GM21717 (cell line): ENCODE measurements around the gene FLNB.

Source experiments
- ATAC-seq: cut with Tn5 transposase; IDR thresholded peaks from one replicate; pipeline ENCODE4 v1.9.1; 2021; ENCODE audit warnings: mild to moderate bottlenecking, moderate library complexity; ENCODE audit not compliant: unreplicated experiment

The FLNB gene

GRCh38 chr3:58177747-58178527, 169.7 kb downstream of the FLNB start:
- peak; percentile 81 for ATAC-seq

DNA sequence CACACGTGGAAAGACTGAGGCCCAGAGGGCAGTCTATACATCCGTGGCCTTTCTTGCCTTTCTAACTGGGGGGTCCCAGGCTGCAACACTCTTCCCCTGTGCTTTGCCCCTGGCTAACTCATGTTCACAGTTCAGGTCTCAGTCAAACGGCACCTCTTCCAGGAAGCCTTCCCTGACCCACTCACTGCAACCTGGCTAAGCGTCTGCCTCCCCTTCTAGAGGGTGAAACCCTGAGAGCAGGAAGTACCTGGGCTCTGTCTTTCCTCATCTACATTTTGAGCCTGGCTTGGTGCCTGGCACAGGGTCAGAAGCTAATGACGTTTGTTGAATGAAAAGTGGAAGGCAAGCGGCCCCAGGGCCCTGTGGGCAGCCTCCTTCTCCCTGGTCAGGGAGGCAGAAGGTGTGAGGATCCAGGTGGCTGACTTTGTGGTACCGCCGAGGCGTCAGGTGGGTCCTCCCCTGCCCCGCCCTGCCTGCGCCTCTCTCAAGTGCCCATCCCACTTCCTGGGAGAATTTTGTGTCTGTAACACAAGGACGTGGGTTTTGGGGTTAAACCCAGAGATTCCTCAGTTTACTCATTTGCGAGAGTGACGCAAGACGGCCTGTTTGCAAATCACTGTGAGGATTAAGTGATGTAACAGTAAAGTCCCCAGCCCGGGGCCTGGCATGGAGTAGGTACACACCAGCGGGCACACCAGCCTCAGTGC, 170.5 kb downstream of the FLNB start:
- no peak for ATAC-seq

GRCh38 chr3:58179235-58180098, 171.2 kb downstream of the FLNB start:
- no peak for ATAC-seq

- ATAC-seq: no peak
These were observed 172.1 kb downstream of the FLNB start for GRCh38 chr3:58180099-58180880.

GRCh38 chr3:58180940-58181587, 172.8 kb downstream of the FLNB start:
- ATAC-seq: no peak

- no peak for ATAC-seq
These were observed 175.0 kb downstream of the FLNB start for GRCh38 chr3:58183221-58183620.

DNA sequence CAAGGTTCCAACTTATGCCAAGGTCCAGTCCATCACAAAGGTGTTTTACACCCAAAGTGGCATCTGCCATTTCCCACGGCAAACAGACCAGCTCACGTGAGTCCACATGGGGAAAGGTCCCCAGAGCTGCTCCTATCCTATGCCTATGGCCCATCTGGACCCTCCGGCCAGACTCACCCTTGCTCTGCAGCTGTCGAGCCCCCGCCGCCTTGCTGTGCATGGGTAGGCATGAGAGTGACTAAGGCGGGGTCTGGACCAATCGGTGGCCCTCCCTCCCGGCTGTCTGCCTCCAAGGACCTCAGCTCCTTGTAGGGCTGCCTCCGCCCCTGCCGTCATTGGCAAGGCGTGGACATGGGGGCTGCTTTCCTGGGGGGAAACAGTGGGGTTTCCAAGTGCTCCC, 175.7 kb downstream of the FLNB start:
- no peak for ATAC-seq

GRCh38 chr3:58184309-58184981, 176.2 kb downstream of the FLNB start:
- no peak for ATAC-seq

GRCh38 chr3:58184982-58185360, 176.7 kb downstream of the FLNB start:
- ATAC-seq: no peak

DNA sequence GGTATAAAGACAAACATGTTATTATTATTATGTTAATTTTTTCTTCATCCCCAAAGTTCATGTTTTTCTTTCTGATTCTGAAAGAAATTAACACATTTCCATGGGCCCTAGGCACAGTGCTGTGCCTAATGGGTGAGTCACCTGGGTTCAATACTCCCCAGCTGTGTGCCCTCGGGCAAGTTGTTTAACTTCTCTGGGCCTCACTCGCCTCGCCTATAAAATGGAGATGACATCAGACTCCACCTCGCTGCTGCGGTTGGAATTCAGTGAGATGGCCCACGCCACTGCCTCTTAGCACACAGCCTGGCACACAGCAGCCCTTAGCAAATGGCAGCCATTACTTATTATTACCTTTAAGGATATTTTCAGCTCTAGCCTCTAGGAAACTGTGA, 179.9 kb downstream of the FLNB start:
- no peak for ATAC-seq

DNA sequence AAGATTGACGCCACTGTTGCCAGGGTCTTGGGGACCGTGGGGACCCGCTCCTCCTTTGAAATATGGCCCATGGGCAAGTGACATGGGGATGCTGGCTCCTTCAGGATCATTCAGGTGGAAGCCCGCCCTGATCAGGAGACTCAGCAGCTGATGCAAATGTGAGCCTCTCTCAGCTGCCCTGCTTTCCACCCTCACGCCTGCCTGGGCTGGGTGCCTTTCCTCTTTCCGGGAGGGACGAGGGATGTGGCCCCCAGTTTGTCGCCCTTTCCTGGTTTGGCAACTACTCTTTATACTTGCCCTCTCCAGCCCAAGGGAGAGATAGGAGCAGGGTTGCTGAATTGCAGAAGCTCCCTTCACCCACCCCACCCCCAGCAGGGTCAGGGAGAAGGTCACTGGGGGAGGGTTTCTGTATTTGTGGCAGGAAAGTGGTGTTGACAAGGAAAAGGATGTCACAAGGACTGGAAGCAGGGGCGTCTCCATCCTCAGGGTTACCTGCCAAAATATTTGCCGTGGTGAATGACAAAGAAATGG, 180.8 kb downstream of the FLNB start:
- ATAC-seq: no peak

DNA sequence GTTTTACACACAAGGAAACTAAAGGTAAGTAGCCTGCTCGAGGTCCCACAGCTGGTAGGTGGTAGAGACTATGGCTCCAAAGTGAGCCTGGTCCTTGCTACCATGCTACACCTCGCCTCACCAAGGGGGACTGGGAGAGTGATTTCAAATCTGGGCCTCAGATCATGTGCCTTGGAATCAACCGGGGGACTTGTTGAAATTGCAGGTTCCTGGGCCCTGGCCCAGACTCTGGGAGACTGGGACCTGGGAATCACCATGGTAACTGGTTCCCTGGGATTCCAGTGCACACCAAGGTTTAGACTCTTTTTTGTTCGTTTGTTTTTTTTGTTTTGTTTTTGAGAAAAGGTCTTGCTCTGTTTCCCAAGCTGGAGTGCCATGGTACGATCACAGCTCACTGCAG, 181.5 kb downstream of the FLNB start:
- no peak for ATAC-seq

GRCh38 chr3:58190291-58190690, 182.1 kb downstream of the FLNB start:
- no peak for ATAC-seq

DNA sequence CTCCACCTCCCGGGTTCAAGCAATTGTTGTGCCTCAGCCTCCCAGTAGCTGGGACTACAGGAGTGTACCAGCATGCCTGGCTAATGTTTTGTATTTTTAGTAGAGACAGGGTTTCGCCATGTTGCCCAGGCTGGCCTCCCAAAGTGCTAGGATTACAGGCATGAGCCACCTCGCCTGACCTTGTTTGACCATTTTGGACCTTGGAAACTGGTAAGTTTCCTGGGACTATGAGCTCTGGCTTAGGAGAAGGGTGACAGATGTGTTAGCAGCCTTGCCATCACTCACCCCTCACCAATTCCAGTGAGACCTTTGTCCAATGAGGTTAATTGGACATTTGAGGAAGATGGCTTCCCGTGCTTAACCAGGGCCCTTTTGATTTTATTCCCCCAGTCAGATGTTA, 182.7 kb downstream of the FLNB start:
- no peak for ATAC-seq

DNA sequence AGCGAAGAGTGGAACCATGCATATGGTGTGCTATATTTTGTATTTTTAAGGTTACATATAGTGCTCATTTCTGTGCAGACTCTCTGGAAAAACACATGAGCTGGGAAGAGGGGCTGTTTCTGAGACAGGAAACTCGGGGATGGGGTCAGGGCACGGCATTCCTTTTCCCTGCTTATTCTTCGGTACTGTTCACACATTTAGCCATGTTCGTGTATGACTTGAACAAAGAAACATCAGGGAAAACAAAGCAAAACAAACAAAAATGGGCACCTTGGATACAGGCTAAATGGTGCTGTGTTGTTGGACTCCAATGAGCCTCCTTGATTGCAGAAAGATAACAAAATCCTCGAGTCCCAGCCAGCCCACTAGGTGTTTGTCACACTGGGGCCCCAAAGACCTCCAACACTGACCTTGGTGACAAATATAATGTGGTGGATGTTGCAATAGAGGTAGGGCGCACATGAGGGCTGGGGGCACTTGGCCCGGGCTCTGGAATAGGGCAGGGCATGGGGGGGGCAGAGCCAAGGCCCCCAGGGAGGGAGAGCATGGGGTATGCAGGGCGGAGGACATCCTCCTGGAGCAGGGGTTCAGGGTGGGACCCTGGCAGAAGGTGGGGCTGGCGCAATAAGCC, 183.3 kb downstream of the FLNB start:
- no peak for ATAC-seq

DNA sequence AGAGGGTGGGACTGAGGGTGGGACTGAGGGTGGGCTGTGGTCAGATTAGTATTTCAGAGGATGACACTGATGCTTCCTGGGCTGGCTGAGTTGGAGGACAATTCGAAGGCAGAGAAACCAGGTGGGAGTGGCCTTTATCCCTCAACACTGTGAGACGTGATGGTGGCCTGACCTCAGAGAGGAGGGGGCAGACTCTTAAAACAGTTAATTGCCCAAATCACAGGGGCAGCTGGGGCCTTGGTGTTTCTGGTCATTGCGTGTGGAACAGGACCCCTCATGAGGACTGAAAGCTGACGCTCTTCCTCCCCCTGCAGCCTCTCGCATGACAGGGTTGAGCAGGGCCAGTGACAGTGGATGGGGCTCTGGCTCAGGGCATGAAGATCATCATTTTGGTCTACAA, 183.8 kb downstream of the FLNB start:
- no peak for ATAC-seq

DNA sequence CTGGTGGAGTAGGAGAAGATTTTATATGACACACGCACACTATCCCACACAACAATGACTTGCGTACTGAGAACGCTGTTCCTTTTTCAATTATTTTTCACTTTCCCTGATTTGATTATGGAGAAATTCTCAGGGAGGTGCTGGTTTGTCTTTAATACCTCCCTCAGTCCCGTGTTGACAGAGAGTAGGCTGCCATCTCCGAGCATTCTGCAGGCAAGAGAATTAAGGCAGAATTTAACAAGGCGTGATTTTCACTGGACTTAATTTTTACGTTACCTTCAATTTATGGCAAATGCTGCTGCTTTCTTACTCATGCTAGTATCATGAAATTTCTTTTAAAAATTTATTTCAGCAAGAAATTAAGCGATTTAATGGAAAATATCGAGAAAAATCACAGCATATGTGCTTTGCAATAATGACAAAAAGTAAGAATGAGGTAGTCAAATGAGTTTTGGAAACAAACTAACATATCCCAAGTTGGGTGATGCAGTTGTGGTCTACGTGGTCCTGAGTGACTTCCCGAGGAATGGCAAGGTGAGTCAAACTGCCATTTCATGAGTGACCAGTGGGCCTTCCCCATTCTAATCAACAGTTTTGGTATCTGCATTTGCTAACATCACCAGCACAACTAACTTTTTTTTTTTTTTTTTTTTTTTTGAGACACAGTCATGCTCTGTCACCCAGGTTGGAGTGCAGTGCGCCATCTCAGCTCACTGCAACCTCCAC, 185.6 kb downstream of the FLNB start:
- no peak for ATAC-seq

DNA sequence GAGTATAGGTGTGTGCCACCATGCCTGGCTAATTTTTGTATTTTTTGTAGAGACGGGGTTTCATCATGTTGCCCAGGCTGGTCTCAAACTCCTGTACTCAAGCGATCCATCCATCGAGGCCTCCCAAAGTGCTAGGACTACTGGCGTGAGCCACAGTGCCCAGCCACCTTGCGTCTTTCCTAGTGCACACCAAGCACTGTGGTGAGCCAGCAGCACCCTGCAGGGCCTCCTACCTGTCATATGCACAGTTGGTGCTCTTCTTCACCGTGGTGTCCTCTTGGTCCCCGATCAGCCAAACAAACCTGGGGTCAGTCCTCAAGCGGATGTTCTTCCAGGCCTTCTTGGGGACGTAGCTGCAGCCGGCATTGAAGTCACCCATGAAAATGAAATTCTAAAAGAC, 189.4 kb downstream of the FLNB start:
- no peak for ATAC-seq
